ES-I3 (cell line): ENCODE measurements around the gene PSMB3.
"Not testable (repeated sequence)": the region's sequence is repeated elsewhere in the genome, so short reads cannot be mapped to it uniquely, and the experiment has no call there.

Source experiments
- H3K36me3 ChIP-seq: 2 replicates; pipeline ENCODE4 v1.6.1; 2013; ENCODE audit warnings: mild to moderate bottlenecking, low read length, control low read depth, moderate library complexity; ENCODE audit not compliant: insufficient read depth
- H3K4me1 ChIP-seq: 2 replicates; pipeline ENCODE4 v1.6.1; 2013; ENCODE audit warnings: mild to moderate bottlenecking, control low read depth, low read length; ENCODE audit not compliant: insufficient read depth
- H3K9ac ChIP-seq: 2 replicates; pipeline ENCODE4 v1.6.1; 2013; ENCODE audit warnings: low read depth, mild to moderate bottlenecking, low read length, moderate library complexity
- H3K9me3 ChIP-seq: 2 replicates; pipeline ENCODE4 v1.6.1; 2013; ENCODE audit warnings: mild to moderate bottlenecking, low read length, moderate library complexity; ENCODE audit not compliant: control insufficient read depth, insufficient read depth

The PSMB3 gene

GRCh38 chr17:38773258-38773657, 20.7 kb downstream of the PSMB3 start:
- Histone ChIP-seq H3K9me3 (no peaks in the 10 kb centered on the region), H3K4me1 (no peaks in the 10 kb centered on the region), H3K9ac (no peak overlapping the region), H3K36me3 (peaks cover 22% of the 10 kb centered on the region)

GRCh38 chr17:38777641-38778250, 25.2 kb downstream of the PSMB3 start:
- H3K9me3 ChIP-seq = no peaks in the 10 kb centered on the region
- H3K4me1 ChIP-seq = no peaks in the 10 kb centered on the region
- H3K9ac ChIP-seq = no peak overlapping the region
- H3K36me3 ChIP-seq = peaks cover 17% of the 10 kb centered on the region

GRCh38 chr17:38779965-38780752, 27.6 kb downstream of the PSMB3 start:
- no peaks in the 10 kb centered on the region for H3K4me1 ChIP-seq
- peaks cover 17% of the 10 kb centered on the region for H3K36me3 ChIP-seq
- no peak overlapping the region for H3K9ac ChIP-seq
- no peaks in the 10 kb centered on the region for H3K9me3 ChIP-seq

GRCh38 chr17:38783227-38783626, 30.7 kb downstream of the PSMB3 start:
- no peak overlapping the region for H3K9ac ChIP-seq
- peaks cover 12% of the 10 kb centered on the region for H3K36me3 ChIP-seq
- H3K9me3 ChIP-seq = no peaks in the 10 kb centered on the region
- no peaks in the 10 kb centered on the region for H3K4me1 ChIP-seq

- H3K9me3 ChIP-seq = no peaks in the 10 kb centered on the region
- H3K9ac ChIP-seq = no peak overlapping the region
- peaks cover 5% of the 10 kb centered on the region; the same call in 1 of the 2 replicates for H3K36me3 ChIP-seq
- peaks cover 13% of the 10 kb centered on the region for H3K4me1 ChIP-seq
These were observed 33.8 kb downstream of the PSMB3 start for GRCh38 chr17:38786372-38786771.

GRCh38 chr17:38787999-38788398, 35.5 kb downstream of the PSMB3 start:
- H3K9ac ChIP-seq, H3K9me3 ChIP-seq, H3K36me3 ChIP-seq: not testable (repeated sequence)
- H3K4me1 ChIP-seq = peaks cover 13% of the 10 kb centered on the region

GRCh38 chr17:38789185-38789584, 36.6 kb downstream of the PSMB3 start:
- Histone ChIP-seq H3K36me3 (peaks cover 5% of the 10 kb centered on the region; the same call in 1 of the 2 replicates), H3K9me3 (no peaks in the 10 kb centered on the region), H3K9ac (no peak overlapping the region), H3K4me1 (peaks cover 13% of the 10 kb centered on the region)

- H3K36me3 ChIP-seq, H3K9ac ChIP-seq, H3K9me3 ChIP-seq: not testable (repeated sequence)
- H3K4me1 ChIP-seq = peaks cover 13% of the 10 kb centered on the region
These were observed 37.7 kb downstream of the PSMB3 start for GRCh38 chr17:38790148-38790707.

GRCh38 chr17:38791162-38791561, 38.6 kb downstream of the PSMB3 start:
- Histone ChIP-seq H3K4me1 (peaks cover 13% of the 10 kb centered on the region), H3K36me3 (peaks cover 5% of the 10 kb centered on the region; the same call in 1 of the 2 replicates), H3K9ac (no peak overlapping the region), H3K9me3 (no peaks in the 10 kb centered on the region)

GRCh38 chr17:38794221-38794620, 41.7 kb downstream of the PSMB3 start:
- Histone ChIP-seq H3K4me1 (peaks cover 10% of the 10 kb centered on the region), H3K9me3 (no peaks in the 10 kb centered on the region), H3K36me3 (peaks cover 5% of the 10 kb centered on the region), H3K9ac (no peak overlapping the region)

- no peak overlapping the region for H3K9ac ChIP-seq
These were observed 44.1 kb downstream of the PSMB3 start for GRCh38 chr17:38796451-38797157.

GRCh38 chr17:38797158-38797490, 44.6 kb downstream of the PSMB3 start:
- Histone ChIP-seq H3K9me3 (no peaks in the 10 kb centered on the region), H3K9ac (no peak overlapping the region), H3K4me1 (no peaks in the 10 kb centered on the region; the same call in 1 of the 2 replicates), H3K36me3 (peaks cover 5% of the 10 kb centered on the region)

More at GRCh38 chr17:38796451-38797157, 44.1 kb downstream of the PSMB3 start:
- Histone ChIP-seq H3K4me1 (no peaks in the 10 kb centered on the region; the same call in 1 of the 2 replicates), H3K9me3 (no peaks in the 10 kb centered on the region), H3K36me3 (peaks cover 5% of the 10 kb centered on the region)

- Histone ChIP-seq H3K36me3 (peaks cover 5% of the 10 kb centered on the region), H3K9ac (peak overlapping the region; percentile 21; the same call in 1 of the 2 replicates), H3K4me1 (no peaks in the 10 kb centered on the region; the same call in 1 of the 2 replicates)
These were observed 45.3 kb downstream of the PSMB3 start for GRCh38 chr17:38797828-38798227.

More at GRCh38 chr17:38797828-38798227, 45.3 kb downstream of the PSMB3 start:
- no peaks in the 10 kb centered on the region for H3K9me3 ChIP-seq
